ENCODE data around the gene ATP2C2.

DNA sequence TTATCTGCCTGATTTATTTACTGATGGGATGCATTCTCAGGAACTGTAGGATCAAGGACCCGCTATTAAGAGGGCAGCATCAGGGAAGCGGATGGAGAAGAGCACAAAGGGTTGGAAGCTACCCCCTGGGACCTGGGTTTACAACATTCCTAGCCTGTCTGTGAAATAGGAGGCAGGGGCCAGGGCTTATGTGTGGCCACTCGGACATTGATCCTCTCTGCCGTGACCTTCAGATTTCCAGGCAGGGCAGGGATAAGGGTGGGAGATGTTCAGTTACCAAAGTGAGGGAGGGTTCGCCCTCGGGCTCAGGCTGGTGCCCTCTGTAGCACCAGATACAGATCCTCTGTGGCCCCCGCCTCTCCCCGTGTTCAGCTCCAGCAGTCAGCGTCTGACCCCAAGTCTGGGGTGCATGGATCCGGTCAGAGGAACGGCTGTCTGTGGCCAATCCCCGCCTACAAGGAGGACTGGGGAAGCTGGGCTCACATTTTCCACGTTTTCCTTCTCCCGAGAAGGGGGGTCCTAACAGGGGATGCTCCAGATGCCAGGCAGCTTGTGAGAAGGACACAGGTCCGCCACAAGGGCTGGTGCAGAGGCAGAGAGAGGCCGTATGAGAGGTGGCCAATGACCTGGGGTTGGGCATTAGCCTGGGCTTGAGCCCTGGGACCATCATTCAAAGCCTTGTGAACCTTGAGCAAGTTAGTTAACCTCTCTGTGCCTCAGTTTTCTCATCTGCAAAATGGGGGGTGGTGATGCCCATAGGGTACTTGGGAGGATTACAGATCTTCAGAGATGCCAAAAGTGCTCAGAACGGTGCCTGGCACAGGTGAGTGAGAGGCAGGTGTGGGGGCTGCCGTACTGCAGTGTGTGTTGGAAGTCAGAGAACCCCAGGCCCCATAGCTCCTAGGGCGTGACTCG, 48.3 kb downstream of the ATP2C2 start:
- TF ChIP-seq CTCF (IDR thresholded peaks at IDR 0.05) (no peak), POLR2A (IDR thresholded peaks at IDR 0.05) (no peak)
